VCaP (cell line): ENCODE measurements around the gene XRN2.

Experiments
- H3K27ac ChIP-seq: fragments of 450-650 bp; 2 replicates; pipeline ENCODE4 v1.5.1; 2017
- CTCF ChIP-seq: fragments of 450-650 bp; conservative IDR thresholded peaks from 2 replicates; pipeline ENCODE4 v1.5.1; 2017; ENCODE audit warnings: mild to moderate bottlenecking, moderate library complexity

XRN2 gene

GRCh38 chr20:21315138-21315537, 12.0 kb downstream of the XRN2 start:
- TF ChIP-seq CTCF = no peak
- H3K27ac ChIP-seq = no peak overlapping the region

- no peak for TF ChIP-seq CTCF
- no peak overlapping the region for H3K27ac ChIP-seq
These were observed 19.1 kb downstream of the XRN2 start for GRCh38 chr20:21322083-21322710.

- no peak for TF ChIP-seq CTCF
- no peak overlapping the region for H3K27ac ChIP-seq
These were observed 19.8 kb downstream of the XRN2 start for GRCh38 chr20:21322921-21323331.

GRCh38 chr20:21323640-21324039, 20.5 kb downstream of the XRN2 start:
- TF ChIP-seq CTCF = no peak
- no peak overlapping the region for H3K27ac ChIP-seq

- no peak overlapping the region for H3K27ac ChIP-seq
- no peak for TF ChIP-seq CTCF
These were observed 21.0 kb downstream of the XRN2 start for GRCh38 chr20:21324126-21324525.

- no peak overlapping the region for H3K27ac ChIP-seq
- no peak for TF ChIP-seq CTCF
These were observed 22.2 kb downstream of the XRN2 start for GRCh38 chr20:21325296-21325695.

- TF ChIP-seq CTCF = no peak
- no peak overlapping the region for H3K27ac ChIP-seq
These were observed 23.6 kb downstream of the XRN2 start for GRCh38 chr20:21326700-21327099.
